HS-27A (cell line): ENCODE data around the gene FCER1A.

ENCODE experiments used
- DNase-seq: peaks from one replicate; pipeline ENCODE4 v3.0.0-alpha.2; 2012; ENCODE audit warnings: low read depth, missing footprints

The FCER1A gene

DNA sequence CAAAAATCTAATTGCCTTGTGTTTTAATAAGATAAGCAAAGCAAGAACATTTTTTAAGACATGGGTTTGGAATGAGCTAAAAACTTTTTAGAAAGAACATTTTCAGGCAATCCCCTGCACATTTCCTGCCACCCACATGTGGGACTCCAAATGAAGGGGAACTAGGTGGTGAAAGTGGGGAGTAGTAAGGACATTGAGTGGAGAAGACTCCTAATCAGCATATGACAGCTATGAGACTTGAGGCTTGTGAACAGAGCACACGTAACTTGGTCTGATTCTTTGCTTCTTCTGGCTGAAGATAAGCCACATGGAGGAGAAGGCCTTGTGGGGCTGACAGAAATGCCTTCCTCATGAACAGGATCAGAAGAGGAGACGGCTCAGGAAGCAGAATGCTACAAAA, 50.3 kb downstream of the FCER1A start:
- no peak for DNase-seq
